ENCODE data around the gene SAP130.

SAP130 gene

DNA sequence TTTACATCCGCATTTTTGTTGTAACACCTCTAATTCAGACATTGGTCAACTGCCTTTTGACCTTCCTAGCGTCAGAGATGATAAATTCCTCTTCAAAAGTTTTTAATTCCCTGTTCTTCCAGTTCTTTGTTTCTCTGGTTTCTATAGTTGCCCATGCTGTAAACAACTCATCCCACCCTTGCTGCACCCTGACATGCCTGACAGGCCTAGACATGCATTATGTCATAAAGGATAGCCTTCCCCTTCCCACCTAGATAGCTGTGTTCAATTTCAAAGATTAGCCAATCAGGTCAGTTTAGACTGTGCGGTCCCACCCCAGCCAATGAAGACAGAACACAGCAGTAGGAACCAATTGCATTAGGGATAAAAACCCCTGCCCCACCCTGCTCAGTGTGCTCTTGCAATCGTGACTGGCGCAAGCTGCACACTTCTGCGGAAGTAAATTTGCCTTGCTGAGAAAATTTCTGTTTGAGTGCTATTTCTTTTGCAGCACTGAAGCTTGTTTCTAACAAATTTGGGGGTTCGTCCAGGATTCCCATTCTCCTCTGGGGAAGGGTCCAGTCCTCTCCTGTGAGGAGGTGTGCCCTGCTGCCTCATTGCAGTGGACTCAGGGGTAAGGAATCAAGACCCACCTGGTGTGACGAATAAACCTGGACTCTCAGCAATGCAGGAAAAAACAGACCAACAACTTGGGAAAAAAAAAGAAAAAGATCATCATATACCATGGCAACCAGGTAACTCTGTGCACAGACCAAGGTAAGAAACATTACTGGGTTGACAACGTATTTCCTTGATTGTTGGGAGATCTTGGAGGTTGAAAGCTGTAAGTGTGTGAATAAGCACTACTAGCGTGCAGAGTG is 9.1 kb upstream of the SAP130 start:
- Histone ChIP-seq H3K27ac (no peak overlapping the region), H3K4me1 (ENCODE audit: control insufficient read depth in 1 of 2, insufficient read depth in 1 of 2, low read depth in 1 of 2, low read length in 1 of 2) (no peaks in the 10 kb centered on the region), H3K9me3 (peaks cover 11% of the 10 kb centered on the region), H3K4me3 (ENCODE audit: low read depth in 1 of 2, low read length in 1 of 2) (no peak overlapping the region), H3K27me3 (no peaks in the 10 kb centered on the region), H3K36me3 (no peaks in the 10 kb centered on the region)
- TF ChIP-seq, protein P1, sequence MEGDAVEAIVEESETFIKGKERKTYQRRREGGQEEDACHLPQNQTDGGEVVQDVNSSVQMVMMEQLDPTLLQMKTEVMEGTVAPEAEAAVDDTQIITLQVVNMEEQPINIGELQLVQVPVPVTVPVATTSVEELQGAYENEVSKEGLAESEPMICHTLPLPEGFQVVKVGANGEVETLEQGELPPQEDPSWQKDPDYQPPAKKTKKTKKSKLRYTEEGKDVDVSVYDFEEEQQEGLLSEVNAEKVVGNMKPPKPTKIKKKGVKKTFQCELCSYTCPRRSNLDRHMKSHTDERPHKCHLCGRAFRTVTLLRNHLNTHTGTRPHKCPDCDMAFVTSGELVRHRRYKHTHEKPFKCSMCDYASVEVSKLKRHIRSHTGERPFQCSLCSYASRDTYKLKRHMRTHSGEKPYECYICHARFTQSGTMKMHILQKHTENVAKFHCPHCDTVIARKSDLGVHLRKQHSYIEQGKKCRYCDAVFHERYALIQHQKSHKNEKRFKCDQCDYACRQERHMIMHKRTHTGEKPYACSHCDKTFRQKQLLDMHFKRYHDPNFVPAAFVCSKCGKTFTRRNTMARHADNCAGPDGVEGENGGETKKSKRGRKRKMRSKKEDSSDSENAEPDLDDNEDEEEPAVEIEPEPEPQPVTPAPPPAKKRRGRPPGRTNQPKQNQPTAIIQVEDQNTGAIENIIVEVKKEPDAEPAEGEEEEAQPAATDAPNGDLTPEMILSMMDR (IDR thresholded peaks at IDR 0.05), result no peak

DNA sequence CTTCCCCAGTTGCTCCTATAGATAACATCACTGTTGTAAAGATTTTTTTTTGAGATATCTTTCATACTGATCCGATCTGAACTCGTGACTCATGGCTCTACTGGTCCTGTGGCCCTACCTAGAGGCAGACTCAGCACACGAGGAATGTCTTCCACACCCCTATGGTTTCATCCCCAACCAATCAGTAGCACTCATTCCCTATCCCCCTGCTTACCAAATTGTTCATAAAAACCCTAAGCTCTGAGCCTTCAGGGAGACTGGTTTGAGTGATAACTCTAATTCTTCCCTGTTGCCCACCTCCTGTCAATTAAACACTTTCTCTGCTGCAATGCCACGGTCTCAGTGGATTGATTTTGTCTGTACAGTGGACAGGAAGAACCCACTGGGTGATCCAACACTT is 4.2 kb upstream of the SAP130 start:
- Histone ChIP-seq H3K4me3 (ENCODE audit: low read depth in 1 of 2, low read length in 1 of 2) (no peak overlapping the region), H3K27ac (no peak overlapping the region), H3K9me3 (peaks cover 10% of the 10 kb centered on the region), H3K36me3 (peaks cover 3% of the 10 kb centered on the region), H3K27me3 (no peaks in the 10 kb centered on the region), H3K4me1 (ENCODE audit: control insufficient read depth in 1 of 2, insufficient read depth in 1 of 2, low read depth in 1 of 2, low read length in 1 of 2) (peaks cover 9% of the 10 kb centered on the region in 2 experiments)
- TF ChIP-seq, protein P1 (IDR thresholded peaks at IDR 0.05), result no peak

DNA sequence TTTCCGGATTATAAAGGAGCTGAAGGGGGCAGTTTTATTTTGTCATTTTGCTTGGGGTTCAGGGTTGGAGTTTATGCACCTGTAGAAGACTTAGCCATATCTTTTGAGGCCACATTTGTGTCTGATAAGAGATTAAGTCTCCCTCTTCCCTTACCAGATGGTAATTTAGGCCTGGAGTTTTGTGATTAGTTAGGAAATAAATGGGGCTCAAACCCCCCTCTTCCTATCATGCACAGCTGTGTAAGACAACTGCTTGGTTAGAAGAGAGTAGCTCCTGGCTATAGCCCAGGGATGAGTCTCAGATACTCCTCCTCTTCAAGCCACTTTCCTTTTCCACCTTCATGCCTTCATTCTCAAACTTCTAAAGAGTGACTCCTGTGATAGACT is 802 bp upstream of the SAP130 start:
- H3K27ac ChIP-seq, result peak overlapping the region; percentile 95
- peaks cover 3% of the 10 kb centered on the region for H3K27me3 ChIP-seq
- peaks cover 24 to 25% of the 10 kb centered on the region in 2 experiments for H3K4me1 ChIP-seq (ENCODE audit: control insufficient read depth in 1 of 2, insufficient read depth in 1 of 2, low read depth in 1 of 2, low read length in 1 of 2)
- TF ChIP-seq, protein P1 (IDR thresholded peaks at IDR 0.05), result no peak
- H3K9me3 ChIP-seq, result no peaks in the 10 kb centered on the region
- peaks cover 3% of the 10 kb centered on the region for H3K36me3 ChIP-seq
- peak overlapping the region; percentile 87 to 99 for H3K4me3 ChIP-seq (ENCODE audit: low read depth in 1 of 2, low read length in 1 of 2)

DNA sequence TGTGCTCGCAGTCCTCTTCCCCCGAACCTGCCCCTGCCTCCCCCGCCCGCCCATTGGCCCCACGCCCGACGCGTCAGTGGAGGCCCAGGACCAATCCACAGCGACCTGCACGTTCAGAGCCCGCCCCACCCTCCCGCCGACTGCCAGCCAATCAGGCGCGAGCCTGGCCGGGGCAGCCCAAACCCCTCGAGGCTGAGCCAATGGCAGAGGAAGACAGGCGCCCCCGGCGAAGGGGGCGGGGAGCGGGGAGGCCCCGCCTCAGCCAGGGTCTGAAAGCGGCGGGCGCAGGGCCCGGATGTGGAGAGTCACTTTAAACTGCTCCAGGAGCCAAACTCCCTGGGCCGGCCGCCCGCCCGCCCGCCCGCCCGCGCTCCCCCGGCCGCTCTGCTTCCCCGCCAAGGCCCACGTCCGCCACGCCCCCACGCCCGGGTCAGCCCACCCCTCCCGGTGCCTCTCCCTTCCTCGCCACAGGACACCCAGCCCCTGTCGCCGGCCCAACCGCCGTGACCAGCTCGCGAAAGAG is 520 bp downstream of the SAP130 start:
- TF ChIP-seq, protein P1 (IDR thresholded peaks at IDR 0.05), result peak; percentile 49
- H3K27ac ChIP-seq, result peak overlapping the region; percentile 95
- H3K36me3 ChIP-seq, result peaks cover 4% of the 10 kb centered on the region
- H3K9me3 ChIP-seq, result no peaks in the 10 kb centered on the region
- H3K27me3 ChIP-seq, result peaks cover 3% of the 10 kb centered on the region
- H3K4me1 ChIP-seq (ENCODE audit: control insufficient read depth in 1 of 2, insufficient read depth in 1 of 2, low read depth in 1 of 2, low read length in 1 of 2), result peaks cover 24 to 25% of the 10 kb centered on the region in 2 experiments
- H3K4me3 ChIP-seq (ENCODE audit: low read depth in 1 of 2, low read length in 1 of 2), result peak overlapping the region; percentile 87 to 99

DNA sequence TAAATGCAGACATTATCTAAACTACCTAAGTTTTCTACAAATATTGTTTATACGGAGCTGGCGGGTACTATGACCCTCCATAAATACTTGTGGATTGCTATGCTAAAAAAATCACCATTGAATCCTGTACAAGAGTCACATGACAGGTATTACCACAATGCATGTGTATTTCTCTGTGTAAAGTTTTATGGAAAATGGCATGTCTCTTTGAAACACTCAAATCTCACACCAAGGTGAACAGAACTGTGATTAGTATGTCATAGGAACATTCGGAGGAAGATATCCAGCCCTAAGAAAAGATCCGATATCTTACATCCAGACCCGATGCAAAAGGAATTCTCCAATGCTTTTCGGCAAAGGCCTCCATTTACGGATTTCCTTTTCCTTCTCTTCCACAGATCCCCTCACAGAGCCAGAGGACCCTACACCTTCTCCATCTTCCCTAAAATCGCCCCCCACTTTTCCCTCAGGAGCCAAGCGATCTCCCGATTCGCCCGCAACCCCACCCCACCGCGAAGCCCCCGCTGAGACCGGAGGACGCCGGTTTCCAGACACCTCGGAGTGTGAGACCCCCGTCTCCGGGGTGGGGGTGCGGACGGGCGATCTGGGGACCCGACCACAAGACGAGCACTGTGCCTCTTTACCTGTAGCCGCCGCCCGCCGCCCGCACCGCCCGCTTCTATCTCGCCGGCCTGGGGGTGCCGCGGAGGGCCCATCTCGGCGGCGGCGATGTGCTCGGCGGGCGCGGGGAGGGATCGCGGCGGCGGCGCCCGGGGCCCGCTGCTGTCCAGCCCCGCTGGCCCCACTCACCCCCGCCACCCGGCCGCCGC is 1.2 kb downstream of the SAP130 start:
- Histone ChIP-seq H3K27me3 (peaks cover 3% of the 10 kb centered on the region), H3K27ac (peak overlapping the region; percentile 95), H3K9me3 (no peaks in the 10 kb centered on the region), H3K4me3 (ENCODE audit: low read depth in 1 of 2, low read length in 1 of 2) (peak overlapping the region; percentile 63 to 99), H3K36me3 (peaks cover 10% of the 10 kb centered on the region), H3K4me1 (ENCODE audit: control insufficient read depth in 1 of 2, insufficient read depth in 1 of 2, low read depth in 1 of 2, low read length in 1 of 2) (peaks cover 24 to 25% of the 10 kb centered on the region in 2 experiments)
- TF ChIP-seq, protein P1 (IDR thresholded peaks at IDR 0.05), result no peak

All from neutrophil (primary cell).